Progenitor cell of endocrine pancreas (in vitro differentiated cells): ENCODE data around the gene SEMA3F. TPM values are rescaled to one million over a fixed set of nuclear protein-coding genes. Genes with fewer than 3 reads are reported as not detected.

Experiments
- DNase-seq: peaks from one replicate; pipeline ENCODE4 v3.0.0; 2021; ENCODE audit warnings: low spot score; ENCODE audit not compliant: unreplicated experiment
- H3K27ac Mint-ChIP-seq: 2 replicates; pipeline ENCODE4 v1.8.0; 2021; ENCODE audit warnings: mild to moderate bottlenecking, moderate library complexity, mixed read lengths
- H3K27me3 Mint-ChIP-seq: 2 replicates; pipeline ENCODE4 v1.8.0; 2021; ENCODE audit warnings: mixed read lengths
- H3K36me3 Mint-ChIP-seq: 2 replicates; pipeline ENCODE4 v1.8.0; 2022; ENCODE audit warnings: mixed read lengths; ENCODE audit not compliant: insufficient read depth
- H3K4me1 Mint-ChIP-seq: 2 replicates; pipeline ENCODE4 v1.8.0; 2021; ENCODE audit warnings: low read depth, mixed read lengths
- H3K4me3 Mint-ChIP-seq: 2 replicates; pipeline ENCODE4 v1.8.0; 2021; ENCODE audit warnings: low read depth, mild to moderate bottlenecking, moderate library complexity, mixed read lengths
- H3K9me3 Mint-ChIP-seq: 2 replicates; pipeline ENCODE4 v1.8.0; 2021; ENCODE audit warnings: low read depth, mixed read lengths
- total RNA-seq: library from RNA; stranded (reverse); gene quantifications from 2 replicates; pipeline ENCODE4 v1.2.1, GENCODE V29; 2021
- TF ChIP-seq, protein P1 (sequence below): fragments of 200-600 bp; sonication (generic); IDR thresholded peaks from one replicate; pipeline ENCODE4 v1.5.0; 2021; ENCODE audit warnings: antibody characterized with exemption, mild to moderate bottlenecking; ENCODE audit not compliant: unreplicated experiment

SEMA3F gene
- total RNA-seq, 1 donor from 2014 or later, result 23.6 TPM

DNA sequence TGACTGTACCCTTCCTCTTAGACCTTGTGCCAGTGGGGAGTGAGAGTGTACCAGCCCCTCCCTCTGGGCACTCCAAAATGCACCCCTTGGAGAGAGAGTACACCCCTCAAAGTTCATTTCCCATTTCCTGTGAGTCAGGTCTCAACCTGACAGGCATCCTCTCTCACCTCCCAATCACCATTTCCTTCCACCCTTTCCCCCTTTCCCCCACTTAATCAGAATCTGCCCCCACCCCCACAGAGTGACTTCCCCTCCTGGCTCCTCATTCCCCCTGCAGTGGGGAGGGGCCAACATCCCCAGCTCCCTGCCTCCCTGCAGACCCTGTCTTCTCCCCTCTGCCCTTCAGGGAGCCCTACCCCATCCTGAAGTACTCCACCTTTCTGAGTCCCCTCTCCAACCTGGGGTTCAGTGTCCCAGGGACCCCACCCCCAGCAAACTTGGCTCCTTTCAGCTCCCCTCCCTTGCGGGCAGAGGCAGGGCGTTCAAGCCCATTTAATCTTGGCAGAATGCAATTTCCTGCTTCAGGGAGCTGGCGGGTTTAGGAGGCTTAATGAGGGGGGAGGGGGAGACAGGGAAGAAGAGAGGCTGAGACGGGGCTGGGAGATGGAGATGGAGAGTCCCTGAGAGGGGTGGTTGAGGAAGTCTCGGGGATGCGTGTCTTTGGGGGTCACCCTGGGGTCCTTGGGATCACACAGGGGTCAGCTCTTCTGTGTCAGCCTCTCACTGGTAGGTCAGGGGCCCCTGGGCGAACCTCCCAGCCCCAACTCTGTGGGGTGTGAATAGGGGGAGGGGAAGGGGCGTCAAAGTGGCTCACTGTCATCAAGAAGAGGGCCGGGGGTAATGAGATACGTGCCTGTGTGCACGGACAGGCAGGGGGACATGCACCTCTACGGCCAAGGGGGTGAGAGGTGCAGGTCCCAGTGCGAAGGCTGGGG is 16.6 kb upstream of the SEMA3F start:
- peaks cover 15% of the 10 kb centered on the region for H3K4me1 Mint-ChIP-seq
- H3K27ac Mint-ChIP-seq, result no peak overlapping the region
- peaks cover 13% of the 10 kb centered on the region for H3K27me3 Mint-ChIP-seq
- no peak overlapping the region for H3K4me3 Mint-ChIP-seq
- no peak for DNase-seq
- TF ChIP-seq, protein P1, sequence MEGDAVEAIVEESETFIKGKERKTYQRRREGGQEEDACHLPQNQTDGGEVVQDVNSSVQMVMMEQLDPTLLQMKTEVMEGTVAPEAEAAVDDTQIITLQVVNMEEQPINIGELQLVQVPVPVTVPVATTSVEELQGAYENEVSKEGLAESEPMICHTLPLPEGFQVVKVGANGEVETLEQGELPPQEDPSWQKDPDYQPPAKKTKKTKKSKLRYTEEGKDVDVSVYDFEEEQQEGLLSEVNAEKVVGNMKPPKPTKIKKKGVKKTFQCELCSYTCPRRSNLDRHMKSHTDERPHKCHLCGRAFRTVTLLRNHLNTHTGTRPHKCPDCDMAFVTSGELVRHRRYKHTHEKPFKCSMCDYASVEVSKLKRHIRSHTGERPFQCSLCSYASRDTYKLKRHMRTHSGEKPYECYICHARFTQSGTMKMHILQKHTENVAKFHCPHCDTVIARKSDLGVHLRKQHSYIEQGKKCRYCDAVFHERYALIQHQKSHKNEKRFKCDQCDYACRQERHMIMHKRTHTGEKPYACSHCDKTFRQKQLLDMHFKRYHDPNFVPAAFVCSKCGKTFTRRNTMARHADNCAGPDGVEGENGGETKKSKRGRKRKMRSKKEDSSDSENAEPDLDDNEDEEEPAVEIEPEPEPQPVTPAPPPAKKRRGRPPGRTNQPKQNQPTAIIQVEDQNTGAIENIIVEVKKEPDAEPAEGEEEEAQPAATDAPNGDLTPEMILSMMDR, result no peak
- no peaks in the 10 kb centered on the region for H3K36me3 Mint-ChIP-seq
- H3K9me3 Mint-ChIP-seq, result no peaks in the 10 kb centered on the region

DNA sequence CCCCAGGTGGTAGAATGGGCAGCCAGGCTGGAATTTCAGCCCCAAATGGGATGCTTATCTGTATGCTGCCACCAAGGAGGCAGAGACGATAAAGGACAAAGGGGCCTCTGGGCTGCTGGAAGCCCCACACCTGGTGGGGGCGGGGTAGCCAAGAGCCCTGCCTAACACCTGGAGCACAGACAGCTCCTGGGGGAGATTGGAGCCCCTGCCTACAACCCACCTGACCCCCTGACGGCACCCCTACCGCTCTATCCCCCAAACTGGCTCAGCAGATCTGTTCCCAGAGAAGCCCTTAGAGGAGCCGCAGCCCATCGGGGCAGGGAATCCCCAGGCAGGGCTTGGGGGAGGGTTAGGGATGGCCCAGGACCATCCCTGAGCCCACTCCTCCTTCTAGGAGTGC is 15.8 kb upstream of the SEMA3F start:
- Mint-ChIP-seq H3K9me3 (no peaks in the 10 kb centered on the region), H3K4me1 (peaks cover 15% of the 10 kb centered on the region), H3K4me3 (no peak overlapping the region), H3K27me3 (peaks cover 10% of the 10 kb centered on the region), H3K27ac (no peak overlapping the region), H3K36me3 (no peaks in the 10 kb centered on the region)
- no peak for DNase-seq
- TF ChIP-seq, protein P1, result no peak

DNA sequence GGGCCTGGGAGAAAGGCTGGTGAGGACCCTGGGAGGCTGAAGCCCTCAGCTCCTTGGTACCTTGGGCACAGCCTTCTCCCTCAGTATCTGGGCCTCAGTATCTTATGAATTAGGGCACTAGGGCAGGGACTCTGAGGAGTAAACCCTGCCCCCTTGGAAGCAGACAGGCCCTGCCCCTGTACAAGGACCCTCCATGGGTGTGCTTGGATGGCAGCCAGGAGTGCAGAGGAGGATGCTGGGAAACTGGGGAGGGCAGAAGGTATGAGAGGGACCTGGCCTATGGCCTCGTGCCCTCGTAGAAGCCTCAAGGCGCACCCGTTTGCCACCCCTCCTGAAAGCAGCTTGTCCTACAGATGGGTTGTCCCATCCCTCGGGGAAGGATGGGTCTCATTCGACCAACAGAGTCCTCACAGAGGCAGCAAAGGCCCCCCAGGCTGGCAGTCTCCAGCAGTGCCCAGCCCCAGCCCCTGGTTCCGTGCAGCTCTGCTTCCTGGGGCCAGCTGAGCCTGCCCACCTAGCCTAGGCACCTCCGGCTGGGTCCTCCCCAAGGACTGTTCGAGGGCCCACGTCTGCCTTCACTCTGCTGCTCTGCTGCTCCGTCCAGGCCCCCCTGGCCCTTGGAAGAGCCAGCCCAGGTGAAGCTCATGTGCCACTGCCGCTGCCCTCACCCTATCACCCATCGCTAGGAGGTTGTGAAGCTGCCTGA is 15.3 kb upstream of the SEMA3F start:
- H3K4me3 Mint-ChIP-seq, result no peak overlapping the region
- no peaks in the 10 kb centered on the region for H3K36me3 Mint-ChIP-seq
- H3K27me3 Mint-ChIP-seq, result peaks cover 10% of the 10 kb centered on the region
- peaks cover 15% of the 10 kb centered on the region for H3K4me1 Mint-ChIP-seq
- DNase-seq, result no peak
- no peak overlapping the region for H3K27ac Mint-ChIP-seq
- TF ChIP-seq, protein P1, result no peak
- H3K9me3 Mint-ChIP-seq, result no peaks in the 10 kb centered on the region

DNA sequence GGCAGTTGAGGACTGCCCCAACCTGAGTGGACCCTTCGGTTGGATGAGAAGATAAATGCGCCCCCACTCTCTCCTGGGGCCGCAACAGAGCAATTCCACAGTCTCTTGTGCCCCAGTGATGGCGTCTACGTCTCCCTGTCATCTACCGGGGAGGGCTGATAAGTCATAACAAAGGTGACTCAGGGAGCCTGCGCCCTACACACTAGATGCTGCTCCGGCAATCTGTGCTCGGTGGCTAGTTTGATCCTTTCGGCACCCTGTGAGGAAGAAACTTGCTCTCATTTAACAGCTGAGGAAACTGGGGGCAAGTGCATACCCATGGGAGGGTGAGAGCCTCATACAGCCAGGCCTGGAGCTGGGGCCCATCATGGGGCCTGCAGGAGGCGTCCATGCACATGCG is 14.1 kb upstream of the SEMA3F start:
- Mint-ChIP-seq H3K4me3 (no peak overlapping the region), H3K27ac (no peak overlapping the region), H3K36me3 (no peaks in the 10 kb centered on the region), H3K4me1 (peaks cover 15% of the 10 kb centered on the region), H3K9me3 (no peaks in the 10 kb centered on the region), H3K27me3 (peaks cover 10% of the 10 kb centered on the region)
- no peak for DNase-seq
- TF ChIP-seq, protein P1, result no peak

DNA sequence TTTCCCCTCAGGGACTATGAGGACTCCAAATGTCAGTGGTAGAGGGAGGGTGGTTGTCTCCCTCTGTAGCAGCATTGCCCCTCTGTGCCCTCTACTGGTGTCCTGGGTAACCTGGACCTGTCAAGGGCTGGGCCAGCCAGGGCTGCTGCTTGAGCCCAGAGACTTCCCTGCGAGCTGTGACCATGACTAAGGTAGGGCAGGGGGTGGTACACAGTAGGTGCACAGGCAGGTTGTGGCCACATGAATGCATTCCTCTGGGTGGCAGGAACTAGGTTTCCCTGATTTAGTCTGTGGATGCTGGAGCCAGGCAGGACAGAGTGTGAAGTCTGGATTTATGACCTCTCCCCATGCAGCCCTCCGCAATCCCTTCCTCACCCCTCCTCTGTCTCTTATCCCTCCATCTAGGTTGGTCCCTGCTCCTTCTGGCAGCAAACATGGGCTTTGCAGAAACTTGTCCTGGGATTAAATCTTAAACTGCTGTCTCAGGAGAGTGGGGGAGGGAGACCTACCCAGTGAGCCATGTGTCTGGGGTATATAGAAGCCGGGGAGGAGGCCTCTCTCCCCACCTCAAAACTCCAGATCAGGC is 8.7 kb upstream of the SEMA3F start:
- H3K9me3 Mint-ChIP-seq, result no peaks in the 10 kb centered on the region
- no peak overlapping the region for H3K4me3 Mint-ChIP-seq
- TF ChIP-seq, protein P1, result no peak
- H3K4me1 Mint-ChIP-seq, result peaks cover 9% of the 10 kb centered on the region
- DNase-seq, result no peak
- no peak overlapping the region for H3K27ac Mint-ChIP-seq
- H3K27me3 Mint-ChIP-seq, result peaks cover 16% of the 10 kb centered on the region
- H3K36me3 Mint-ChIP-seq, result no peaks in the 10 kb centered on the region
